WTC11 (cell line): ENCODE data around the gene PALM2AKAP2. TPM values are rescaled to one million over a fixed set of nuclear protein-coding genes. Genes with fewer than 3 reads are reported as not detected.

Source experiments
- ATAC-seq: fragments of 200-7000 bp; cut with Tn5 transposase; 2 replicates; pipeline ENCODE4 v1.10.0; 2021; ENCODE audit warnings: mild to moderate bottlenecking, moderate library complexity
- CTCF ChIA-PET: fragments of 300-600 bp; sonication (Branson Sonifier 250); formaldehyde crosslinking; loops from one replicate; lab custom pipeline; 2021; ENCODE audit warnings: antibody characterized with exemption; lab: Charles Lee
- POLR2A ChIA-PET: fragments of 350-600 bp; sonication (Branson Sonifier 250); formaldehyde crosslinking; loops from one replicate; lab custom pipeline; 2021; ENCODE audit warnings: antibody characterized with exemption; lab: Charles Lee
- DNase-seq: peaks from one replicate; pipeline ENCODE4 v3.0.0; 2021; ENCODE audit warnings: low spot score
- H3K27ac Mint-ChIP-seq: 2 replicates; pipeline ENCODE4 v1.8.0; 2021; ENCODE audit warnings: mixed read lengths
- H3K27me3 Mint-ChIP-seq: 2 replicates; pipeline ENCODE4 v1.8.0; 2021; ENCODE audit warnings: low read depth, mild to moderate bottlenecking, moderate library complexity, mixed read lengths
- H3K36me3 Mint-ChIP-seq: 2 replicates; pipeline ENCODE4 v1.8.0; 2021; ENCODE audit warnings: mixed read lengths
- H3K4me1 Mint-ChIP-seq: 2 replicates; pipeline ENCODE4 v1.8.0; 2022; ENCODE audit warnings: mixed read lengths
- H3K4me3 Mint-ChIP-seq: 2 replicates; pipeline ENCODE4 v1.8.0; 2021; ENCODE audit warnings: mild to moderate bottlenecking, moderate library complexity, mixed read lengths
- H3K9me3 Mint-ChIP-seq: 2 replicates; pipeline ENCODE4 v1.8.0; 2021; ENCODE audit warnings: mixed read lengths
- FOXK1 ChIP-seq: sonication (generic); formaldehyde crosslinking; IDR thresholded peaks from 2 replicates; pipeline ENCODE4 v1.8.0; 2022; ENCODE audit warnings: mild to moderate bottlenecking, moderate library complexity, missing genetic modification reagents
- GABPB1 ChIP-seq: sonication (generic); formaldehyde crosslinking; IDR thresholded peaks from 2 replicates; pipeline ENCODE4 v1.8.1; 2023; ENCODE audit warnings: mild to moderate bottlenecking, missing genetic modification reagents
- JAZF1 ChIP-seq: fragments of 250-450 bp; sonication (Bioruptor Pico); IDR thresholded peaks from 2 replicates; pipeline ENCODE4 v1.9.0; 2021; ENCODE audit warnings: moderate library complexity, mild to moderate bottlenecking, inconsistent platforms
- NFYB ChIP-seq: sonication (generic); formaldehyde crosslinking; conservative IDR thresholded peaks from 2 replicates; pipeline ENCODE4 v1.8.0; 2022; ENCODE audit warnings: low read depth, missing genetic modification reagents
- PRRX2 ChIP-seq: fragments of 250-450 bp; sonication (Bioruptor Pico); IDR thresholded peaks from 2 replicates; pipeline ENCODE4 v1.8.0; 2021; ENCODE audit warnings: mild to moderate bottlenecking
- RORB ChIP-seq: fragments of 250-450 bp; sonication (Bioruptor Pico); IDR thresholded peaks from 2 replicates; pipeline ENCODE4 v1.9.0; 2021; ENCODE audit warnings: mild to moderate bottlenecking
- ZNF219 ChIP-seq: sonication (generic); formaldehyde crosslinking; IDR thresholded peaks from 2 replicates; pipeline ENCODE4 v1.8.0; 2023; ENCODE audit warnings: missing genetic modification reagents, mild to moderate bottlenecking, borderline replicate concordance
- ZNF232 ChIP-seq: sonication (generic); formaldehyde crosslinking; IDR thresholded peaks from 2 replicates; pipeline ENCODE4 v1.8.0; 2022; ENCODE audit warnings: mild to moderate bottlenecking, missing genetic modification reagents
- ZNF396 ChIP-seq: fragments of 250-450 bp; sonication (Bioruptor Pico); IDR thresholded peaks from 2 replicates; pipeline ENCODE4 v1.8.0; 2021; ENCODE audit warnings: mild to moderate bottlenecking, moderate library complexity, borderline replicate concordance
- total RNA-seq: library from RNA; stranded (reverse); gene quantifications from 3 replicates; pipeline ENCODE4 v1.2.3, GENCODE V29; 2021
- TF ChIP-seq, protein P1 (sequence below): sonication (generic); formaldehyde crosslinking; IDR thresholded peaks from 2 replicates; pipeline ENCODE4 v1.8.0; 2023; ENCODE audit warnings: missing genetic modification reagents, mild to moderate bottlenecking, borderline replicate concordance
- TF ChIP-seq, protein P2 (sequence below): sonication (generic); formaldehyde crosslinking; IDR thresholded peaks from 2 replicates; pipeline ENCODE4 v1.8.0; 2023; ENCODE audit warnings: mild to moderate bottlenecking, missing genetic modification reagents
- TF ChIP-seq, protein P3 (sequence below): sonication (generic); formaldehyde crosslinking; IDR thresholded peaks from 2 replicates; pipeline ENCODE4 v1.8.1; 2023; ENCODE audit warnings: mild to moderate bottlenecking, missing genetic modification reagents, moderate library complexity
- TF ChIP-seq, protein P4 (sequence below): fragments of 250-450 bp; sonication (Bioruptor Pico); IDR thresholded peaks from 2 replicates; pipeline ENCODE4 v2.1.2; 2022; ENCODE audit warnings: mild to moderate bottlenecking, moderate library complexity
- TF ChIP-seq, protein P5 (sequence below): sonication (generic); formaldehyde crosslinking; IDR thresholded peaks from 2 replicates; pipeline ENCODE4 v1.8.1; 2023; ENCODE audit warnings: mild to moderate bottlenecking, missing genetic modification reagents, moderate library complexity
- TF ChIP-seq, protein P6 (sequence below): sonication (generic); formaldehyde crosslinking; IDR thresholded peaks from 2 replicates; pipeline ENCODE4 v1.8.1; 2022; ENCODE audit warnings: missing genetic modification reagents, borderline replicate concordance
- TF ChIP-seq, protein P7 (sequence below): sonication (generic); formaldehyde crosslinking; IDR thresholded peaks from 2 replicates; pipeline ENCODE4 v1.8.1; 2023; ENCODE audit warnings: mild to moderate bottlenecking, missing genetic modification reagents

PALM2AKAP2 gene
- total RNA-seq, 1 experiment from 2014 or later = 7.0 TPM

DNA sequence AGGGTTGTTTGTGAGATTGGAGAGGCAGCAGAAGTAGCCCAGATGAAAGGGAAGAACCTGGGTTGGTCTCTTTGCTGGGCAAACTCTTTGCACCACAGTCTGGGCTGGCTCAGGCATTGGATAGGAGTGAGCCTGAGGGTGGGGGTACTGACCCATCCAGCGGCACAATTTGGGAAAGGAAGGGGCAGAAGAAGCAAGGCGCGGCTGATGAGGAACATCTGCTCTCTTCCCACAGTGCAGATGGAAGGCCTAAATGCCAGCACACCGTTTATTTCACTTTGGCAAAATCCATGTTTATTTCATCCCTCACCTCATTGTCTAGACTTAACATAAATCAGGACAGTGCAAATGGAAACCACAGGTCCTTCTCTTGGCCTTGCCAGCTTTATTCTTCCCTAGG is 32.3 kb downstream of the PALM2AKAP2 start:
- Mint-ChIP-seq H3K4me3 (no peak overlapping the region), H3K4me1 (no peaks in the 10 kb centered on the region; the same call in 1 of the 2 replicates), H3K27ac (no peak overlapping the region), H3K36me3 (peaks cover 9% of the 10 kb centered on the region; the same call in 1 of the 2 replicates), H3K9me3 (peaks cover 14% of the 10 kb centered on the region), H3K27me3 (no peaks in the 10 kb centered on the region)
- no peak for TF ChIP-seq ZNF232 (CRISPR knock-in tag)
- TF ChIP-seq, protein P1, sequence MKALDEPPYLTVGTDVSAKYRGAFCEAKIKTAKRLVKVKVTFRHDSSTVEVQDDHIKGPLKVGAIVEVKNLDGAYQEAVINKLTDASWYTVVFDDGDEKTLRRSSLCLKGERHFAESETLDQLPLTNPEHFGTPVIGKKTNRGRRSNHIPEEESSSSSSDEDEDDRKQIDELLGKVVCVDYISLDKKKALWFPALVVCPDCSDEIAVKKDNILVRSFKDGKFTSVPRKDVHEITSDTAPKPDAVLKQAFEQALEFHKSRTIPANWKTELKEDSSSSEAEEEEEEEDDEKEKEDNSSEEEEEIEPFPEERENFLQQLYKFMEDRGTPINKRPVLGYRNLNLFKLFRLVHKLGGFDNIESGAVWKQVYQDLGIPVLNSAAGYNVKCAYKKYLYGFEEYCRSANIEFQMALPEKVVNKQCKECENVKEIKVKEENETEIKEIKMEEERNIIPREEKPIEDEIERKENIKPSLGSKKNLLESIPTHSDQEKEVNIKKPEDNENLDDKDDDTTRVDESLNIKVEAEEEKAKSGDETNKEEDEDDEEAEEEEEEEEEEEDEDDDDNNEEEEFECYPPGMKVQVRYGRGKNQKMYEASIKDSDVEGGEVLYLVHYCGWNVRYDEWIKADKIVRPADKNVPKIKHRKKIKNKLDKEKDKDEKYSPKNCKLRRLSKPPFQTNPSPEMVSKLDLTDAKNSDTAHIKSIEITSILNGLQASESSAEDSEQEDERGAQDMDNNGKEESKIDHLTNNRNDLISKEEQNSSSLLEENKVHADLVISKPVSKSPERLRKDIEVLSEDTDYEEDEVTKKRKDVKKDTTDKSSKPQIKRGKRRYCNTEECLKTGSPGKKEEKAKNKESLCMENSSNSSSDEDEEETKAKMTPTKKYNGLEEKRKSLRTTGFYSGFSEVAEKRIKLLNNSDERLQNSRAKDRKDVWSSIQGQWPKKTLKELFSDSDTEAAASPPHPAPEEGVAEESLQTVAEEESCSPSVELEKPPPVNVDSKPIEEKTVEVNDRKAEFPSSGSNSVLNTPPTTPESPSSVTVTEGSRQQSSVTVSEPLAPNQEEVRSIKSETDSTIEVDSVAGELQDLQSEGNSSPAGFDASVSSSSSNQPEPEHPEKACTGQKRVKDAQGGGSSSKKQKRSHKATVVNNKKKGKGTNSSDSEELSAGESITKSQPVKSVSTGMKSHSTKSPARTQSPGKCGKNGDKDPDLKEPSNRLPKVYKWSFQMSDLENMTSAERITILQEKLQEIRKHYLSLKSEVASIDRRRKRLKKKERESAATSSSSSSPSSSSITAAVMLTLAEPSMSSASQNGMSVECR (CRISPR knock-in tag) = no peak
- CTCF ChIA-PET = no interaction called here
- no peak for DNase-seq
- POLR2A ChIA-PET = no interaction called here
- ATAC-seq = no peak

DNA sequence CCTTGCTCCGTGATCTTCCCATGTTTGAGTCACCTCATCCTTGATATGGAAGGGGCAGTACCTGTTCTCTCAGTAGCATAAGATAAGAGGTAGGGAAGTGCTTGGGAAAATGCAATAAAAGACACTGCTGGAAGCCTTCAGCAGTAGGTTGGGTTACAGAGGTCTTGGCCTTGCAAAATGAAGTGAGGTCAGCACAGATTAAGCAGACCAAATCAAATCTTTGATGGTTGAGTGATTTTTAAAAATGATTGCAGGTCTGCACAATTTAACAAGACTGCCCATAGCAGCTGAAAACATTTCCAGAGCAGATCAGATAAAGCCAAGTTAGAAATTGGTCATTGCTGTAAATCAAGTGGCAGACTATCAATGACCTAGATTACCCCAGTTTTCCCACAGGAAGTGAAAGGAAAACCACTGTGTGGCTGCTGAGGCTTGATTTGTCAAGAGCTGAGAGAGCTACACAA is 32.9 kb downstream of the PALM2AKAP2 start:
- no peak overlapping the region for H3K4me3 Mint-ChIP-seq
- H3K36me3 Mint-ChIP-seq = peaks cover 9% of the 10 kb centered on the region; the same call in 1 of the 2 replicates
- ChIA-PET POLR2A (no interaction called here), CTCF (no interaction called here)
- no peaks in the 10 kb centered on the region for H3K27me3 Mint-ChIP-seq
- H3K27ac Mint-ChIP-seq = no peak overlapping the region
- ATAC-seq (no peak), DNase-seq (no peak)
- H3K9me3 Mint-ChIP-seq = peaks cover 12% of the 10 kb centered on the region
- H3K4me1 Mint-ChIP-seq = peaks cover 5% of the 10 kb centered on the region
- TF ChIP-seq, protein P2, sequence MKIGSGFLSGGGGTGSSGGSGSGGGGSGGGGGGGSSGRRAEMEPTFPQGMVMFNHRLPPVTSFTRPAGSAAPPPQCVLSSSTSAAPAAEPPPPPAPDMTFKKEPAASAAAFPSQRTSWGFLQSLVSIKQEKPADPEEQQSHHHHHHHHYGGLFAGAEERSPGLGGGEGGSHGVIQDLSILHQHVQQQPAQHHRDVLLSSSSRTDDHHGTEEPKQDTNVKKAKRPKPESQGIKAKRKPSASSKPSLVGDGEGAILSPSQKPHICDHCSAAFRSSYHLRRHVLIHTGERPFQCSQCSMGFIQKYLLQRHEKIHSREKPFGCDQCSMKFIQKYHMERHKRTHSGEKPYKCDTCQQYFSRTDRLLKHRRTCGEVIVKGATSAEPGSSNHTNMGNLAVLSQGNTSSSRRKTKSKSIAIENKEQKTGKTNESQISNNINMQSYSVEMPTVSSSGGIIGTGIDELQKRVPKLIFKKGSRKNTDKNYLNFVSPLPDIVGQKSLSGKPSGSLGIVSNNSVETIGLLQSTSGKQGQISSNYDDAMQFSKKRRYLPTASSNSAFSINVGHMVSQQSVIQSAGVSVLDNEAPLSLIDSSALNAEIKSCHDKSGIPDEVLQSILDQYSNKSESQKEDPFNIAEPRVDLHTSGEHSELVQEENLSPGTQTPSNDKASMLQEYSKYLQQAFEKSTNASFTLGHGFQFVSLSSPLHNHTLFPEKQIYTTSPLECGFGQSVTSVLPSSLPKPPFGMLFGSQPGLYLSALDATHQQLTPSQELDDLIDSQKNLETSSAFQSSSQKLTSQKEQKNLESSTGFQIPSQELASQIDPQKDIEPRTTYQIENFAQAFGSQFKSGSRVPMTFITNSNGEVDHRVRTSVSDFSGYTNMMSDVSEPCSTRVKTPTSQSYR (CRISPR knock-in tag) = no peak
- TF ChIP-seq, protein P3, sequence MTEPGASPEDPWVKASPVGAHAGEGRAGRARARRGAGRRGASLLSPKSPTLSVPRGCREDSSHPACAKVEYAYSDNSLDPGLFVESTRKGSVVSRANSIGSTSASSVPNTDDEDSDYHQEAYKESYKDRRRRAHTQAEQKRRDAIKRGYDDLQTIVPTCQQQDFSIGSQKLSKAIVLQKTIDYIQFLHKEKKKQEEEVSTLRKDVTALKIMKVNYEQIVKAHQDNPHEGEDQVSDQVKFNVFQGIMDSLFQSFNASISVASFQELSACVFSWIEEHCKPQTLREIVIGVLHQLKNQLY (CRISPR knock-in tag) = no peak
- TF ChIP-seq RORB = no peak
- TF ChIP-seq, protein P4, sequence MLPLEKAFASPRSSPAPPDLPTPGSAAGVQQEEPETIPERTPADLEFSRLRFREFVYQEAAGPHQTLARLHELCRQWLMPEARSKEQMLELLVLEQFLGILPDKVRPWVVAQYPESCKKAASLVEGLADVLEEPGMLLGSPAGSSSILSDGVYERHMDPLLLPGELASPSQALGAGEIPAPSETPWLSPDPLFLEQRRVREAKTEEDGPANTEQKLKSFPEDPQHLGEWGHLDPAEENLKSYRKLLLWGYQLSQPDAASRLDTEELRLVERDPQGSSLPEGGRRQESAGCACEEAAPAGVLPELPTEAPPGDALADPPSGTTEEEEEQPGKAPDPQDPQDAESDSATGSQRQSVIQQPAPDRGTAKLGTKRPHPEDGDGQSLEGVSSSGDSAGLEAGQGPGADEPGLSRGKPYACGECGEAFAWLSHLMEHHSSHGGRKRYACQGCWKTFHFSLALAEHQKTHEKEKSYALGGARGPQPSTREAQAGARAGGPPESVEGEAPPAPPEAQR (CRISPR knock-in tag) = no peak
- TF ChIP-seq ZNF219 (CRISPR knock-in tag) = no peak
- no peak for TF ChIP-seq NFYB
- TF ChIP-seq, protein P5, sequence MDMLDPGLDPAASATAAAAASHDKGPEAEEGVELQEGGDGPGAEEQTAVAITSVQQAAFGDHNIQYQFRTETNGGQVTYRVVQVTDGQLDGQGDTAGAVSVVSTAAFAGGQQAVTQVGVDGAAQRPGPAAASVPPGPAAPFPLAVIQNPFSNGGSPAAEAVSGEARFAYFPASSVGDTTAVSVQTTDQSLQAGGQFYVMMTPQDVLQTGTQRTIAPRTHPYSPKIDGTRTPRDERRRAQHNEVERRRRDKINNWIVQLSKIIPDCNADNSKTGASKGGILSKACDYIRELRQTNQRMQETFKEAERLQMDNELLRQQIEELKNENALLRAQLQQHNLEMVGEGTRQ (CRISPR knock-in tag) = no peak
- no peak for TF ChIP-seq ZNF396 (CRISPR knock-in tag)
- no peak for TF ChIP-seq FOXK1
- TF ChIP-seq JAZF1 (CRISPR knock-in tag) = no peak
- TF ChIP-seq, protein P6, sequence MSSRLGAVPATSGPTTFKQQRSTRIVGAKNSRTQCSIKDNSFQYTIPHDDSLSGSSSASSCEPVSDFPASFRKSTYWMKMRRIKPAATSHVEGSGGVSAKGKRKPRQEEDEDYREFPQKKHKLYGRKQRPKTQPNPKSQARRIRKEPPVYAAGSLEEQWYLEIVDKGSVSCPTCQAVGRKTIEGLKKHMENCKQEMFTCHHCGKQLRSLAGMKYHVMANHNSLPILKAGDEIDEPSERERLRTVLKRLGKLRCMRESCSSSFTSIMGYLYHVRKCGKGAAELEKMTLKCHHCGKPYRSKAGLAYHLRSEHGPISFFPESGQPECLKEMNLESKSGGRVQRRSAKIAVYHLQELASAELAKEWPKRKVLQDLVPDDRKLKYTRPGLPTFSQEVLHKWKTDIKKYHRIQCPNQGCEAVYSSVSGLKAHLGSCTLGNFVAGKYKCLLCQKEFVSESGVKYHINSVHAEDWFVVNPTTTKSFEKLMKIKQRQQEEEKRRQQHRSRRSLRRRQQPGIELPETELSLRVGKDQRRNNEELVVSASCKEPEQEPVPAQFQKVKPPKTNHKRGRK (CRISPR knock-in tag) = no peak
- TF ChIP-seq GABPB1 = no peak
- TF ChIP-seq PRRX2 = no peak
- TF ChIP-seq, protein P7, sequence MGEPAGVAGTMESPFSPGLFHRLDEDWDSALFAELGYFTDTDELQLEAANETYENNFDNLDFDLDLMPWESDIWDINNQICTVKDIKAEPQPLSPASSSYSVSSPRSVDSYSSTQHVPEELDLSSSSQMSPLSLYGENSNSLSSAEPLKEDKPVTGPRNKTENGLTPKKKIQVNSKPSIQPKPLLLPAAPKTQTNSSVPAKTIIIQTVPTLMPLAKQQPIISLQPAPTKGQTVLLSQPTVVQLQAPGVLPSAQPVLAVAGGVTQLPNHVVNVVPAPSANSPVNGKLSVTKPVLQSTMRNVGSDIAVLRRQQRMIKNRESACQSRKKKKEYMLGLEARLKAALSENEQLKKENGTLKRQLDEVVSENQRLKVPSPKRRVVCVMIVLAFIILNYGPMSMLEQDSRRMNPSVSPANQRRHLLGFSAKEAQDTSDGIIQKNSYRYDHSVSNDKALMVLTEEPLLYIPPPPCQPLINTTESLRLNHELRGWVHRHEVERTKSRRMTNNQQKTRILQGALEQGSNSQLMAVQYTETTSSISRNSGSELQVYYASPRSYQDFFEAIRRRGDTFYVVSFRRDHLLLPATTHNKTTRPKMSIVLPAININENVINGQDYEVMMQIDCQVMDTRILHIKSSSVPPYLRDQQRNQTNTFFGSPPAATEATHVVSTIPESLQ (CRISPR knock-in tag) = no peak
